OCI-LY3 (cell line): ENCODE data around the gene MAD1L1.

Source experiments
- CTCF ChIP-seq: fragments of 200-600, 300-600 bp; sonication (generic); IDR thresholded peaks from 2 replicates; pipeline ENCODE4 v1.5.1; 2014; ENCODE audit warnings: antibody characterized with exemption, low read length, low read depth
- EZH2phosphoT487 ChIP-seq: fragments of 200-600 bp; shearing (Covaris generic); IDR thresholded peaks from 2 replicates; pipeline ENCODE4 v1.6.1; 2018; ENCODE audit warnings: antibody characterized with exemption, mixed run types, low read depth

DNA sequence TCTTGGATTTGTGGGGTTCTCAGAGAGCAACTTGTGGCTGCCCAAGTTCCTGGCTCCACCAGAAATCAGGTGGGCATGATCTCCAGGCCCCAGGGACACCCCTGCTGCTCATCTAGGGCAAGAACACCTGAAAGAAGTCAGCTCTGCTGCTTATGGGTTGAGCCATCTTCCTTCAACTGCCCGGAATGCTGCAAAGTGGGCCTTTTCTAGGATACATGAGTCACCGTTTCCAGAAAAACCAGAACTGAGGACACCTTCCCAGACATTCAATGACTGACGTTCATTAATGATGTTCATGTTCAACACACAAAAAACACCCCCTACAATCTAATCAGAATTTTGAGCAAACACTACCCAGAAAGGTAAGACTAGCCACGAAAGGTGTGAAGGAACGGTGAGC is 98.0 kb downstream of the MAD1L1 start:
- TF ChIP-seq CTCF (no peak), EZH2phosphoT487 (no peak)
